Measurements from ENCODE around the gene CD22. TPM values are rescaled to one million over a fixed set of nuclear protein-coding genes. Genes with fewer than 3 reads are reported as not detected.

CD22 gene
- total and polyA plus RNA-seq, 2 of the 8 experiments (the other 6 are each of a cell fraction or from before 2014, with no cell fraction given), result 0.06 to 0.60 TPM

DNA sequence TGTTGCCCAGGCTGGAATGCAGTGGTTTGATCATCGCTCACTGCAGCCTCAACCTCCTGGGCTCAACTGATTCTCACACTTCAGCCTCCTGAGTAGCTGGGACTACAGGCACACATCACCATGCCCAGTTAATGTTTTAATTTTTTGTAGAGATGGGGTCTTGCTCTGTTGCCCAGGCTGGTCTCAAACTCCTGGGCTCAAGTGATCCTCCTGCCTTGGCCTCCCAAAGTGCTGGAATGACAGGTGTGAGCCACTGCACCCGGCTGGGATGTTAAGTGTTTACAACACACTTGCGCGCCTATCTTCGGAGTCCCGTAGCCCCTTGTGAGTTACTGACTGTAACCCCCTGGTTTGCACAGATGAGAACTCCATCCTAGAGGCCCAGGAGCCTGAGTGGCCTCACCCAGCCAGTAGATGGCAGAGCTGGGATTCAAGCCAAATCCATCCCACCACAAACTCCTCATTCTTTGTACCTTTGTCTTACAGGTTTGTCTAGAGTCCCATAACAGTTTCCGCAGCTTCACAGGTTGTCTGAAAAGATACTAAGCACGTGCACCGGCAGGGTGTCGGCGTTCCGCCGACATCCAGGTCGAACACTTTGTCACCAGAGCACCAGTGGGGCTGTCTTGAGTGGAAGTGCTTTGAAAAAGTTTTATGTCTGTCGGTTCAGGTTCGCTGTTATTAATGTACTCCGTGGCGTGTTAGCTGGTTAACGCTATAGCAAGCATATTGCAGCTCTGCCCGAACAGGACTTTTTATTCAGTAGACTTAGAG, 22.3 kb upstream of the CD22 start (continued):
- TF ChIP-seq RFX5 (IDR thresholded peaks at IDR 0.05; ENCODE audit: borderline replicate concordance, low read depth, low read length) (no peak), KDM5A (IDR thresholded peaks at IDR 0.05; ENCODE audit: low read length) (no peak), CHD1 (IDR thresholded peaks at IDR 0.05; ENCODE audit: low read depth, low read length) (no peak), ASH2L (IDR thresholded peaks at IDR 0.05; ENCODE audit: low read length) (no peak), BRCA1 (IDR thresholded peaks at IDR 0.05; ENCODE audit: low read depth, low read length) (no peak), GTF2F1 (IDR thresholded peaks at IDR 0.05; ENCODE audit: borderline replicate concordance, low read depth, low read length) (no peak), YY1 (IDR thresholded peaks at IDR 0.05; ENCODE audit: low read depth, low read length) (no peak), SP1 (IDR thresholded peaks at IDR 0.05; ENCODE audit: low read depth, low read length) (no peak), HDAC2 (IDR thresholded peaks at IDR 0.05; ENCODE audit: borderline replicate concordance in 1 of 2, low read depth in 2 of 2, low read length in 2 of 2) (peak in 1 of 2 experiments; percentile 59; a peak in 1 of 4 replicates), CBX5 (IDR thresholded peaks at IDR 0.05; ENCODE audit: low read depth, low read length) (no peak), HDAC6 (IDR thresholded peaks at IDR 0.05; ENCODE audit: low read depth, low read length) (no peak)
- TF ChIP-seq, protein P1, sequence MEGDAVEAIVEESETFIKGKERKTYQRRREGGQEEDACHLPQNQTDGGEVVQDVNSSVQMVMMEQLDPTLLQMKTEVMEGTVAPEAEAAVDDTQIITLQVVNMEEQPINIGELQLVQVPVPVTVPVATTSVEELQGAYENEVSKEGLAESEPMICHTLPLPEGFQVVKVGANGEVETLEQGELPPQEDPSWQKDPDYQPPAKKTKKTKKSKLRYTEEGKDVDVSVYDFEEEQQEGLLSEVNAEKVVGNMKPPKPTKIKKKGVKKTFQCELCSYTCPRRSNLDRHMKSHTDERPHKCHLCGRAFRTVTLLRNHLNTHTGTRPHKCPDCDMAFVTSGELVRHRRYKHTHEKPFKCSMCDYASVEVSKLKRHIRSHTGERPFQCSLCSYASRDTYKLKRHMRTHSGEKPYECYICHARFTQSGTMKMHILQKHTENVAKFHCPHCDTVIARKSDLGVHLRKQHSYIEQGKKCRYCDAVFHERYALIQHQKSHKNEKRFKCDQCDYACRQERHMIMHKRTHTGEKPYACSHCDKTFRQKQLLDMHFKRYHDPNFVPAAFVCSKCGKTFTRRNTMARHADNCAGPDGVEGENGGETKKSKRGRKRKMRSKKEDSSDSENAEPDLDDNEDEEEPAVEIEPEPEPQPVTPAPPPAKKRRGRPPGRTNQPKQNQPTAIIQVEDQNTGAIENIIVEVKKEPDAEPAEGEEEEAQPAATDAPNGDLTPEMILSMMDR (IDR thresholded peaks at IDR 0.05; ENCODE audit: control extremely low read depth in 1 of 3, insufficient read depth in 1 of 3, low read depth in 1 of 3, low read length in 3 of 3), result peak; percentile 70 to 84 (median 72)

Data from H1 (cell line).